HEK293T (cell line): Measurements from ENCODE around the gene ABCC2.

Experiments used
- ARNT ChIP-seq: fragments of 450-650 bp; IDR thresholded peaks from 2 replicates; pipeline ENCODE4 v1.6.1; 2017; ENCODE audit warnings: mild to moderate bottlenecking
- ELF4 ChIP-seq: fragments of 450-650 bp; IDR thresholded peaks from 2 replicates; pipeline ENCODE4 v1.6.1; 2017; ENCODE audit warnings: antibody characterized with exemption
- FOXA1 ChIP-seq: fragments of 450-650 bp; IDR thresholded peaks from 2 replicates; pipeline ENCODE4 v1.6.1; 2016; ENCODE audit warnings: mild to moderate bottlenecking
- FOXK2 ChIP-seq: fragments of 450-650 bp; IDR thresholded peaks from 2 replicates; pipeline ENCODE4 v1.6.1; 2016; ENCODE audit warnings: mild to moderate bottlenecking
- FOXM1 ChIP-seq: fragments of 450-650 bp; IDR thresholded peaks from 2 replicates; pipeline ENCODE4 v1.6.1; 2017; ENCODE audit warnings: mild to moderate bottlenecking, borderline replicate concordance
- HDGF ChIP-seq: fragments of 450-650 bp; IDR thresholded peaks from 2 replicates; pipeline ENCODE4 v1.6.1; 2017; ENCODE audit warnings: antibody characterized with exemption, borderline replicate concordance
- L3MBTL2 ChIP-seq: fragments of 450-650 bp; conservative IDR thresholded peaks from 2 replicates; pipeline ENCODE4 v1.6.1; 2016; ENCODE audit warnings: mild to moderate bottlenecking
- LEF1 ChIP-seq: fragments of 450-650 bp; IDR thresholded peaks from 2 replicates; pipeline ENCODE4 v1.6.1; 2017; ENCODE audit warnings: mild to moderate bottlenecking, borderline replicate concordance
- SP1 ChIP-seq: fragments of 450-650 bp; IDR thresholded peaks from 2 replicates; pipeline ENCODE4 v1.6.1; 2017

DNA sequence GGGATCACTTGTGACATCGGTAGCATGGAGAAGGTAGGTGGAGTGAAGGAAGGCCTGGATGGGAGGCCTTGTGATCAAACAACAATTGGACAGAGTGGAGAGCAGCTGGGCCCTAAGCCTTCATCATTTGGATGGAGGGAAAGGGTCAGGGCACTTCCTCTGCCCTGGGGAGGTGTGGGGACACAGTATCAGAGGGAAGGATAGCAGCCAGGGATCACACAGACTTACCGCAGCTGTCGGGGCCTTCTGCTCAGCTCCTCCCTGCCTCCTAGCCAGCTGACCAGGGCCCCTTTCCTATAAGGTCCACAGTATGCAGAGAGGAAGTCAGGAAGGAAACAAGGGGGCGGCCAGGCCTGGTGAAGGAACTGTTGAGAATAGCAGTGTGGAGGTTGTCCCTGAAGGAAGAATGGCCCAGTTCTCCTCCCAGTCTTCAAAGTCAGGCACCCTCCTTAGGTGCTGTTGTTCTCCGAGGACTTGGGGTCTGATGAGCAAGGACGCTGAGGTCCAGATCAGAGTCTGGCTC, 62.1 kb downstream of the ABCC2 start:
- TF ChIP-seq FOXM1 (no peak), L3MBTL2 (no peak), HDGF (no peak), SP1 (no peak), FOXK2 (no peak), ELF4 (no peak), ARNT (no peak), FOXA1 (no peak), LEF1 (no peak)
